HEK293 (cell line): ENCODE measurements around the gene VAPA.
A peak's percentile ranks its signal among the peaks of the same experiment; 100 is the strongest.
"Not testable (repeated sequence)": the region's sequence is repeated elsewhere in the genome, so short reads cannot be mapped to it uniquely, and the experiment has no call there.

ENCODE experiments used
- CTCF ChIA-PET: fragments of 350-600 bp; formaldehyde crosslinking; extraction: SDS; loops from one replicate; lab custom pipeline; 2021; ENCODE audit warnings: antibody characterized with exemption; lab: Yijun Ruan, JAX
- POLR2A ChIA-PET: fragments of 300-600 bp; formaldehyde crosslinking; extraction: SDS; loops from one replicate; lab custom pipeline; 2020; ENCODE audit warnings: antibody characterized with exemption, inconsistent platforms; lab: Yijun Ruan, JAX
- H3K27ac ChIP-seq: fragments of 200-500 bp; sonication (Bioruptor generic); 2 replicates; pipeline ENCODE4 v1.5.1; 2014; ENCODE audit warnings: low read depth, low read length, control low read depth, inconsistent platforms; ENCODE audit errors: extremely low read depth
- H3K36me3 ChIP-seq, 2 experiments: fragments of 200-500 bp in 1 of 2; sonication (Bioruptor generic) in 1 of 2; 1 replicate in 1 of 2; 2 replicates in 1 of 2; pipeline ENCODE4 v1.5.1; 2014 to 2017; ENCODE audit warnings: inconsistent platforms in 2 of 2, low read length in 2 of 2; ENCODE audit not compliant: control insufficient read depth in 2 of 2, insufficient read depth in 1 of 2
- H3K4me1 ChIP-seq: fragments of 200-500 bp; sonication (Bioruptor generic); 2 replicates; pipeline ENCODE4 v1.5.1; 2014; ENCODE audit warnings: mild to moderate bottlenecking, low read length, inconsistent platforms; ENCODE audit not compliant: control insufficient read depth, insufficient read depth
- H3K4me3 ChIP-seq: 2 replicates; pipeline ENCODE4 v1.5.1; 2011; ENCODE audit warnings: low read depth, mild to moderate bottlenecking, control low read depth, low read length, moderate library complexity
- H3K9me3 ChIP-seq: fragments of 200-500 bp; sonication (Bioruptor generic); 2 replicates; pipeline ENCODE4 v1.5.1; 2014; ENCODE audit warnings: low read depth, low read length, inconsistent platforms; ENCODE audit not compliant: control insufficient read depth, insufficient read depth
- ATF2 ChIP-seq: fragments of 450-650 bp; formaldehyde crosslinking; IDR thresholded peaks from 2 replicates; pipeline ENCODE4 v1.5.1; 2016; ENCODE audit warnings: missing biosample characterization, missing genetic modification characterization, low read depth
- GLIS1 ChIP-seq: fragments of 450-650 bp; formaldehyde crosslinking; IDR thresholded peaks from 2 replicates; pipeline ENCODE4 v1.5.1; 2016; ENCODE audit warnings: missing biosample characterization, missing genetic modification characterization
- KLF10 ChIP-seq: fragments of 450-650 bp; IDR thresholded peaks from 2 replicates; pipeline ENCODE4 v1.5.1; 2018; ENCODE audit warnings: missing biosample characterization, mild to moderate bottlenecking, missing genetic modification characterization
- KLF16 ChIP-seq: fragments of 450-650 bp; formaldehyde crosslinking; IDR thresholded peaks from 2 replicates; pipeline ENCODE4 v1.5.1; 2017; ENCODE audit warnings: missing biosample characterization, missing genetic modification characterization
- RBAK ChIP-seq: fragments of 450-650 bp; formaldehyde crosslinking; IDR thresholded peaks from 2 replicates; pipeline ENCODE4 v1.5.1; 2016; ENCODE audit warnings: missing biosample characterization, missing genetic modification characterization
- ZBTB11 ChIP-seq: fragments of 450-650 bp; formaldehyde crosslinking; conservative IDR thresholded peaks from 2 replicates; pipeline ENCODE4 v1.5.1; 2016; ENCODE audit warnings: low read depth, missing biosample characterization, missing genetic modification characterization
- ZBTB7A ChIP-seq: fragments of 450-650 bp; formaldehyde crosslinking; IDR thresholded peaks from 2 replicates; pipeline ENCODE4 v1.5.1; 2016; ENCODE audit warnings: low read depth, missing biosample characterization, missing genetic modification characterization
- ZFHX2 ChIP-seq: fragments of 450-650 bp; formaldehyde crosslinking; conservative IDR thresholded peaks from 2 replicates; pipeline ENCODE4 v1.5.1; 2016; ENCODE audit warnings: missing biosample characterization, missing genetic modification characterization
- ZFP69B ChIP-seq: fragments of 450-650 bp; formaldehyde crosslinking; IDR thresholded peaks from 2 replicates; pipeline ENCODE4 v1.5.1; 2016; ENCODE audit warnings: missing biosample characterization, missing genetic modification characterization
- ZNF174 ChIP-seq: fragments of 450-650 bp; formaldehyde crosslinking; IDR thresholded peaks from 2 replicates; pipeline ENCODE4 v1.5.0; 2017; ENCODE audit warnings: missing biosample characterization, mild to moderate bottlenecking, missing genetic modification characterization
- ZNF2 ChIP-seq: fragments of 450-650 bp; formaldehyde crosslinking; IDR thresholded peaks from 2 replicates; pipeline ENCODE4 v1.5.1; 2016; ENCODE audit warnings: missing biosample characterization, missing genetic modification characterization
- ZNF302 ChIP-seq: fragments of 450-650 bp; formaldehyde crosslinking; IDR thresholded peaks from 2 replicates; pipeline ENCODE4 v1.5.1; 2016; ENCODE audit warnings: missing biosample characterization, missing genetic modification characterization, low read depth
- ZNF398 ChIP-seq: fragments of 450-650 bp; formaldehyde crosslinking; IDR thresholded peaks from 2 replicates; pipeline ENCODE4 v1.5.1; 2017; ENCODE audit warnings: missing biosample characterization, missing genetic modification characterization
- ZNF423 ChIP-seq: fragments of 450-650 bp; formaldehyde crosslinking; IDR thresholded peaks from 2 replicates; pipeline ENCODE4 v1.5.1; 2016; ENCODE audit warnings: missing biosample characterization, missing genetic modification characterization
- ZNF501 ChIP-seq: fragments of 450-650 bp; formaldehyde crosslinking; IDR thresholded peaks from 2 replicates; pipeline ENCODE4 v1.5.1; 2016; ENCODE audit warnings: missing biosample characterization, missing genetic modification characterization
- ZNF521 ChIP-seq: fragments of 450-650 bp; formaldehyde crosslinking; IDR thresholded peaks from 2 replicates; pipeline ENCODE4 v1.5.1; 2017; ENCODE audit warnings: missing biosample characterization, mild to moderate bottlenecking, missing genetic modification characterization
- ZNF561 ChIP-seq: fragments of 450-650 bp; IDR thresholded peaks from 2 replicates; pipeline ENCODE4 v1.5.1; 2018; ENCODE audit warnings: missing biosample characterization, missing genetic modification characterization, borderline replicate concordance
- ZNF624 ChIP-seq: fragments of 450-650 bp; formaldehyde crosslinking; IDR thresholded peaks from 2 replicates; pipeline ENCODE4 v1.5.1; 2017; ENCODE audit warnings: missing biosample characterization, missing genetic modification characterization
- ZNF626 ChIP-seq: fragments of 450-650 bp; sonication (Bioruptor Pico); formaldehyde crosslinking; IDR thresholded peaks from 2 replicates; pipeline ENCODE4 v1.5.1; 2018; ENCODE audit warnings: missing biosample characterization, missing genetic modification characterization, inconsistent platforms
- ZNF701 ChIP-seq: fragments of 450-650 bp; formaldehyde crosslinking; IDR thresholded peaks from 2 replicates; pipeline ENCODE4 v1.5.1; 2016; ENCODE audit warnings: missing biosample characterization, missing genetic modification characterization
- ZNF777 ChIP-seq: fragments of 450-650 bp; formaldehyde crosslinking; IDR thresholded peaks from 2 replicates; pipeline ENCODE4 v1.5.1; 2017; ENCODE audit warnings: missing biosample characterization, missing genetic modification characterization, borderline replicate concordance
- ZNF791 ChIP-seq: fragments of 450-650 bp; formaldehyde crosslinking; IDR thresholded peaks from 2 replicates; pipeline ENCODE4 v1.5.1; 2016; ENCODE audit warnings: missing biosample characterization, missing genetic modification characterization
- ZXDB ChIP-seq: fragments of 450-650 bp; formaldehyde crosslinking; IDR thresholded peaks from 2 replicates; pipeline ENCODE4 v1.5.1; 2016; ENCODE audit warnings: missing biosample characterization, missing genetic modification characterization

VAPA gene

GRCh38 chr18:9900699-9901098 is 13.1 kb upstream of the VAPA start (continued):
- TF ChIP-seq ZNF398 (tag by site-specific recombination) (no peak), ZNF174 (tag by site-specific recombination) (no peak)
- TF ChIP-seq, all 188 proteins: peak for 0

GRCh38 chr18:9901377-9901776 is 12.4 kb upstream of the VAPA start:
- TF ChIP-seq ZFP69B (tag by site-specific recombination) (no peak), GLIS1 (tag by site-specific recombination) (peak; percentile 81), ZNF561 (tag by site-specific recombination) (no peak), ZBTB7A (tag by site-specific recombination) (no peak), ZNF624 (tag by site-specific recombination) (no peak), ATF2 (no peak), ZNF701 (no peak)
- ChIA-PET CTCF (interaction anchor here (0.8 kb wide), 1 partner anchor 232 kb away, joined by 3 read pairs; no protein-coding TSS in a partner anchor), POLR2A (no interaction called here)
- Histone ChIP-seq H3K9me3 (no peaks in the 10 kb centered on the region), H3K4me1 (no peaks in the 10 kb centered on the region), H3K4me3 (no peak overlapping the region), H3K36me3 (no peaks in the 10 kb centered on the region), H3K27ac (no peak overlapping the region)

GRCh38 chr18:9902264-9902663 is 11.6 kb upstream of the VAPA start:
- H3K27ac ChIP-seq, H3K9me3 ChIP-seq, H3K4me1 ChIP-seq, CTCF ChIA-PET, H3K36me3 ChIP-seq, H3K4me3 ChIP-seq: not testable (repeated sequence)
- POLR2A ChIA-PET = interaction anchor here (1.1 kb wide), 1 partner anchor 11 kb away, joined by 3 read pairs; the partner anchor contains the start of gene VAPA

GRCh38 chr18:9902832-9903231 is 11.0 kb upstream of the VAPA start:
- Histone ChIP-seq H3K4me3 (no peak overlapping the region), H3K9me3 (no peaks in the 10 kb centered on the region), H3K36me3 (no peaks in the 10 kb centered on the region), H3K4me1 (no peaks in the 10 kb centered on the region), H3K27ac (no peak overlapping the region)
- CTCF ChIA-PET = no interaction called here
- POLR2A ChIA-PET = interaction anchor here (1.1 kb wide), 1 partner anchor 11 kb away, joined by 3 read pairs; the partner anchor contains the start of gene VAPA
- TF ChIP-seq KLF16 (tag by site-specific recombination) (no peak), ZNF423 (tag by site-specific recombination) (no peak), ZNF791 (tag by site-specific recombination) (no peak), ZNF2 (tag by site-specific recombination) (no peak), ZNF501 (tag by site-specific recombination) (no peak), ZNF521 (tag by site-specific recombination) (no peak), ZNF777 (tag by site-specific recombination) (no peak), ZFHX2 (no peak), KLF10 (no peak), ZBTB11 (tag by site-specific recombination) (no peak), ZXDB (no peak), ZNF626 (tag by site-specific recombination) (no peak), ZNF302 (no peak), RBAK (tag by site-specific recombination) (no peak)
